Measurements from ENCODE around the gene IFNA16.
"Not testable (repeated sequence)": the region's sequence is repeated elsewhere in the genome, so short reads cannot be mapped to it uniquely, and the experiment has no call there.

Gene IFNA16

GRCh38 chr9:21228122-21228521, 11.0 kb upstream of the IFNA16 start, which contains the start of gene IFNA17:
TSS of gene IFNA17 (minus strand) at chr9:21228222. CDS start at chr9:21228173, 49 bp downstream.
- H2BK12ac ChIP-seq (ENCODE audit: low read length in 2 of 2), result no peak within 1 kb of the TSS
- H3K18ac ChIP-seq (ENCODE audit: low read depth in 1 of 2, low read length in 2 of 2), result no peak within 1 kb of the TSS
- H3K4ac ChIP-seq (ENCODE audit: low read depth in 1 of 2, low read length in 2 of 2), result no peak within 1 kb of the TSS
- no peak for DNase-seq
- H4K8ac ChIP-seq (ENCODE audit: low read length), result no peak within 1 kb of the TSS
- peaks cover 2 to 5% of the 10 kb centered on the region in 2 experiments for H3K27me3 ChIP-seq (ENCODE audit: control insufficient read depth in 1 of 2, insufficient read depth in 1 of 2, low read length in 2 of 2)
- H3K27ac ChIP-seq (ENCODE audit: low read length, poor library complexity, severe bottlenecking), result no peak within 1 kb of the TSS
- no peaks in the 10 kb centered on the region for H3K79me1 ChIP-seq (replicated peaks; ENCODE audit: low read length, poor library complexity, severe bottlenecking)
- no peak within 1 kb of the TSS for H3K23ac ChIP-seq (ENCODE audit: low read length in 2 of 2)
- H4K91ac ChIP-seq (ENCODE audit: low read length), result no peak within 1 kb of the TSS
- no peak within 1 kb of the TSS for H3K4me3 ChIP-seq (ENCODE audit: insufficient read depth in 1 of 2, low read depth in 1 of 2, low read length in 2 of 2)
- H3K14ac ChIP-seq (ENCODE audit: low read length in 2 of 2), result no peak within 1 kb of the TSS
- H2AK5ac ChIP-seq (ENCODE audit: low read length, severe bottlenecking), result no peak within 1 kb of the TSS
- no peaks in the 10 kb centered on the region for H3K36me3 ChIP-seq (ENCODE audit: control insufficient read depth in 1 of 2, insufficient read depth in 2 of 2, low read depth in 1 of 2, low read length in 2 of 2)
- H3K9me3 ChIP-seq (ENCODE audit: control insufficient read depth, low read length), result no peaks in the 10 kb centered on the region
- no peak within 1 kb of the TSS for H2BK120ac ChIP-seq (ENCODE audit: low read depth, low read length)
- H2AFZ ChIP-seq (ENCODE audit: low read depth, low read length), result no peak within 1 kb of the TSS
- H2BK15ac ChIP-seq (ENCODE audit: low read depth, poor library complexity, severe bottlenecking), result no peak within 1 kb of the TSS
- no peak within 1 kb of the TSS for H3K9ac ChIP-seq (ENCODE audit: low read length)
- H2BK5ac ChIP-seq (ENCODE audit: low read depth, low read length, poor library complexity, severe bottlenecking), result no peak within 1 kb of the TSS
- H3K4me2 ChIP-seq (ENCODE audit: low read length, poor library complexity, severe bottlenecking), result no peak within 1 kb of the TSS
- no CpG with 5 or more reads among the region's 2 CpGs for WGBS
- H3K4me1 ChIP-seq (ENCODE audit: control insufficient read depth, insufficient read depth, low read depth, low read length), result no peaks in the 10 kb centered on the region

DNA sequence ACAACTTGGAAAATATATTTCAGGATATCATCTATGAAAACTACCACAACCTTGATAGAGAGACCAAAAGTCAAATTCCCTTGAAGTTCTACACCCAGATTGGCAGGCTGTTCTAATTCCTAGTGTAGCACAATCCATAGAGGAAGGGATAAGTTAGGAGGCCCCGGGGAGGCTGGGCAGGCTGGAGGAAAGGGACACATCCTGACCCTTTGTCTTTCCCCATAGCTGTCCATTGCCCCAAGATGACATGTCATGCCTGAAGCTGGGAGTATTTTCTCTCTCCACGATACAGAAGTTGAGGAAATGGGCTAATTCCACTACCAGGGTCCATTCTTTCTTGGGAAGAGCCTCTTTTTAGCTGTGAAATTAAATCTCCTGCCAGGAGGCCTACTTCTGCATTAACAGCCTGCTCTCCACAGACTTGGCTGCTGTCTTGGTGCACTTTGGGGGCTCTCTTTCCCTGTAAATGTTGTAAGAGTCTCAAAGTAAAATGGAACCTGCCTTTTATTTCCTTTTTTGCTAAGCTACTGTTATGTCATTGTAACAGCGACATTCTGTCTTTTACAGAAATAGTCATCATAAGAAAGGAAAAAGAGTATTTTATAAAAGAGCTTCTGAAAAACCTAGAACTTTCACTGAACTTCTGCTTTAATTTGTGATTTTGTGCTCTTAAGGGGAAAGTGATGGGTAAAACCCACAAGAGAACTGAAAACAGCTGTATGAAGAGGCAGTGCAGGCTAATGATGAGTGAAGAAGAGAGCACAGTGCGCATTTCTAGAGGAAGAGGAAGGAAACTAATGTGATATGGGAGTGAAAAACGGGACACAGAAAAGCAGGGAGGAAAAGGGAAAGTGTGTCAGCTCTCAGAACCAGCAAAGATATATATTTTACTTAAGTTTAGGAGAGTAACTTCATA, 3.4 kb downstream of the IFNA16 start:
- H2AK5ac ChIP-seq (ENCODE audit: low read length, severe bottlenecking); H4K91ac ChIP-seq (ENCODE audit: low read length); H3K4ac ChIP-seq (ENCODE audit: low read depth in 1 of 2, low read length in 2 of 2); H3K18ac ChIP-seq (ENCODE audit: low read depth in 1 of 2, low read length in 2 of 2); H2BK15ac ChIP-seq (ENCODE audit: low read depth, poor library complexity, severe bottlenecking); H3K27me3 ChIP-seq (ENCODE audit: control insufficient read depth in 1 of 2, insufficient read depth in 1 of 2, low read length in 2 of 2); H3K4me3 ChIP-seq (ENCODE audit: insufficient read depth in 1 of 2, low read depth in 1 of 2, low read length in 2 of 2); H2BK12ac ChIP-seq (ENCODE audit: low read length in 2 of 2); H2AFZ ChIP-seq (ENCODE audit: low read depth, low read length); H3K14ac ChIP-seq (ENCODE audit: low read length in 2 of 2); H3K9me3 ChIP-seq (ENCODE audit: control insufficient read depth, low read length); H4K8ac ChIP-seq (ENCODE audit: low read length); H3K36me3 ChIP-seq (ENCODE audit: control insufficient read depth in 1 of 2, insufficient read depth in 2 of 2, low read depth in 1 of 2, low read length in 2 of 2); H2BK5ac ChIP-seq (ENCODE audit: low read depth, low read length, poor library complexity, severe bottlenecking); H3K4me1 ChIP-seq (ENCODE audit: control insufficient read depth, insufficient read depth, low read depth, low read length); H3K27ac ChIP-seq (ENCODE audit: low read length, poor library complexity, severe bottlenecking); H3K23ac ChIP-seq (ENCODE audit: low read length in 2 of 2); H3K4me2 ChIP-seq (ENCODE audit: low read length, poor library complexity, severe bottlenecking); H2BK120ac ChIP-seq (ENCODE audit: low read depth, low read length); H3K79me1 ChIP-seq (replicated peaks; ENCODE audit: low read length, poor library complexity, severe bottlenecking): not testable (repeated sequence)
- peak; percentile 2 for DNase-seq
- peak overlapping the region; percentile 11 for H3K9ac ChIP-seq (ENCODE audit: low read length)
- 86% methylated on average over 1 of the region's 5 CpGs for WGBS

- not testable (repeated sequence) for H4K91ac ChIP-seq (ENCODE audit: low read length); H3K27ac ChIP-seq (ENCODE audit: low read length, poor library complexity, severe bottlenecking); H3K9ac ChIP-seq (ENCODE audit: low read length); H3K4me3 ChIP-seq (ENCODE audit: insufficient read depth in 1 of 2, low read depth in 1 of 2, low read length in 2 of 2); H2BK5ac ChIP-seq (ENCODE audit: low read depth, low read length, poor library complexity, severe bottlenecking); DNase-seq; H3K4me2 ChIP-seq (ENCODE audit: low read length, poor library complexity, severe bottlenecking); H3K27me3 ChIP-seq (ENCODE audit: control insufficient read depth in 1 of 2, insufficient read depth in 1 of 2, low read length in 2 of 2); H3K18ac ChIP-seq (ENCODE audit: low read depth in 1 of 2, low read length in 2 of 2); H2BK12ac ChIP-seq (ENCODE audit: low read length in 2 of 2); H3K9me3 ChIP-seq (ENCODE audit: control insufficient read depth, low read length); H3K79me1 ChIP-seq (replicated peaks; ENCODE audit: low read length, poor library complexity, severe bottlenecking); H4K8ac ChIP-seq (ENCODE audit: low read length); H3K23ac ChIP-seq (ENCODE audit: low read length in 2 of 2); H3K4me1 ChIP-seq (ENCODE audit: control insufficient read depth, insufficient read depth, low read depth, low read length); H2AK5ac ChIP-seq (ENCODE audit: low read length, severe bottlenecking); H3K36me3 ChIP-seq (ENCODE audit: control insufficient read depth in 1 of 2, insufficient read depth in 2 of 2, low read depth in 1 of 2, low read length in 2 of 2); H2AFZ ChIP-seq (ENCODE audit: low read depth, low read length); H3K14ac ChIP-seq (ENCODE audit: low read length in 2 of 2); H2BK120ac ChIP-seq (ENCODE audit: low read depth, low read length); H2BK15ac ChIP-seq (ENCODE audit: low read depth, poor library complexity, severe bottlenecking); H3K4ac ChIP-seq (ENCODE audit: low read depth in 1 of 2, low read length in 2 of 2)
- 68% methylated on average over 2 of the region's 2 CpGs for WGBS
These were observed 5.0 kb downstream of the IFNA16 start for GRCh38 chr9:21212160-21212559.

DNA sequence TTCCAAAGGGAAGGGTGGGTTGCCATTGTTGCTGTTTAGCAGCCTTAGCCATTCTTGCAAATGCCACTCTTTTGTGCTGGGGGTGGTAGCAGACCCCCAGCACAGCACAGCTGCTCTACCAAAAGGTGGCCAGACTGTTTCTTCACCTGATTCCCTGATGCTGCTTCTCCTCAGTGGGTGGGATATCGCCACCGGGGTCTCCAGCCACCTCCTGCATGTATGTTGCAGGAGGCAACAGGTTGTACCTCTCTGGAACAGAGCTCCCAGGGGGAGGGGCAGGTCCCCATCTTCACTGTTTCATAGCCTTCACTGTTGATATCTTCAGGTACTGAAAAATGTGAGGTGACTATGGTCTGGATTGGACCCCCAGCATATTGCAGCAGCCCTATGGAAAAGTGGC, 6.3 kb downstream of the IFNA16 start:
- H3K4me1 ChIP-seq (ENCODE audit: control insufficient read depth, insufficient read depth, low read depth, low read length); H3K14ac ChIP-seq (ENCODE audit: low read length in 2 of 2); H2BK12ac ChIP-seq (ENCODE audit: low read length in 2 of 2); DNase-seq; H3K9me3 ChIP-seq (ENCODE audit: control insufficient read depth, low read length); H2AK5ac ChIP-seq (ENCODE audit: low read length, severe bottlenecking); H3K4me3 ChIP-seq (ENCODE audit: insufficient read depth in 1 of 2, low read depth in 1 of 2, low read length in 2 of 2); H3K9ac ChIP-seq (ENCODE audit: low read length); H3K36me3 ChIP-seq (ENCODE audit: control insufficient read depth in 1 of 2, insufficient read depth in 2 of 2, low read depth in 1 of 2, low read length in 2 of 2); H3K4ac ChIP-seq (ENCODE audit: low read depth in 1 of 2, low read length in 2 of 2); H2BK120ac ChIP-seq (ENCODE audit: low read depth, low read length); H2BK5ac ChIP-seq (ENCODE audit: low read depth, low read length, poor library complexity, severe bottlenecking); H3K79me1 ChIP-seq (replicated peaks; ENCODE audit: low read length, poor library complexity, severe bottlenecking); H2AFZ ChIP-seq (ENCODE audit: low read depth, low read length); H3K27ac ChIP-seq (ENCODE audit: low read length, poor library complexity, severe bottlenecking); H3K23ac ChIP-seq (ENCODE audit: low read length in 2 of 2); H3K27me3 ChIP-seq (ENCODE audit: control insufficient read depth in 1 of 2, insufficient read depth in 1 of 2, low read length in 2 of 2); H3K18ac ChIP-seq (ENCODE audit: low read depth in 1 of 2, low read length in 2 of 2); H4K91ac ChIP-seq (ENCODE audit: low read length); H3K4me2 ChIP-seq (ENCODE audit: low read length, poor library complexity, severe bottlenecking); H4K8ac ChIP-seq (ENCODE audit: low read length); H2BK15ac ChIP-seq (ENCODE audit: low read depth, poor library complexity, severe bottlenecking): not testable (repeated sequence)
- WGBS, result 95% methylated on average over 2 of the region's 2 CpGs

All from mesenchymal stem cell (in vitro differentiated cells and primary cell).